GM12875 (cell line): Measurements from ENCODE around the gene APEH.

Source experiments
- H3K4me3 ChIP-seq: one replicate; pipeline ENCODE4 v1.5.1; 2011; ENCODE audit warnings: low read depth, low read length, control low read depth
- TF ChIP-seq, protein P1 (sequence below): IDR thresholded peaks from 2 replicates; pipeline ENCODE4 v1.5.1; 2011; ENCODE audit warnings: low read depth, mild to moderate bottlenecking, control low read depth, inconsistent platforms, low read length, moderate library complexity, borderline replicate concordance; ENCODE audit not compliant: insufficient read depth

Gene APEH

DNA sequence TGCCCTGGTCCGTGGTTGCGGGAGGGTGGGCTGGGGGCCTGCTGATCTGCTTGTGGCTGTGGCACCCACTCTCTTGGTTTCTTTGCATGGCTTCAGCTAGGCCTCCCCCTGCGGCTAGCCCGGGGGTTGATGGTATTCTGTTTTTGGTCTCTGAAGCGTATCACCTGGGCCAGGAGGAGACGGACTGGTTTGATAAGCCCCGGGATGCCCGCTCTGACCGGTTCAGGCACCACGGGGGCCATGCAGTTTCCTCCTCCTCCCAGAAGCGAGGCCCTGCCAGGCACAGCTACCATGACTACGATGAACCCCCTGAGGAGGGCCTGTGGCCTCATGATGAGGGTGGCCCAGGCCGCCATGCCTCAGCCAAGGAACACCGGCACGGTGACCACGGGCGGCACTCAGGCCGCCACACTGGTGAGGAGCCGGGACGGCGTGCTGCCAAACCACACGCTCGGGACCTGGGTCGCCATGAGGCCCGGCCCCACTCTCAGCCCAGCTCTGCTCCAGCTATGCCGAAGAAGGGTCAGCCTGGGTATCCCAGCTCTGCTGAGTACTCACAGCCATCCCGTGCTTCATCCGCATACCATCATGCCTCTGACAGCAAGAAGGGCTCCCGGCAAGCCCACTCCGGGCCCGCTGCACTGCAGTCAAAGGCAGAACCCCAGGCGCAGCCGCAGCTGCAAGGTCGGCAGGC is 11.3 kb upstream of the APEH start:
- no peak overlapping the region for H3K4me3 ChIP-seq
- TF ChIP-seq, protein P1, sequence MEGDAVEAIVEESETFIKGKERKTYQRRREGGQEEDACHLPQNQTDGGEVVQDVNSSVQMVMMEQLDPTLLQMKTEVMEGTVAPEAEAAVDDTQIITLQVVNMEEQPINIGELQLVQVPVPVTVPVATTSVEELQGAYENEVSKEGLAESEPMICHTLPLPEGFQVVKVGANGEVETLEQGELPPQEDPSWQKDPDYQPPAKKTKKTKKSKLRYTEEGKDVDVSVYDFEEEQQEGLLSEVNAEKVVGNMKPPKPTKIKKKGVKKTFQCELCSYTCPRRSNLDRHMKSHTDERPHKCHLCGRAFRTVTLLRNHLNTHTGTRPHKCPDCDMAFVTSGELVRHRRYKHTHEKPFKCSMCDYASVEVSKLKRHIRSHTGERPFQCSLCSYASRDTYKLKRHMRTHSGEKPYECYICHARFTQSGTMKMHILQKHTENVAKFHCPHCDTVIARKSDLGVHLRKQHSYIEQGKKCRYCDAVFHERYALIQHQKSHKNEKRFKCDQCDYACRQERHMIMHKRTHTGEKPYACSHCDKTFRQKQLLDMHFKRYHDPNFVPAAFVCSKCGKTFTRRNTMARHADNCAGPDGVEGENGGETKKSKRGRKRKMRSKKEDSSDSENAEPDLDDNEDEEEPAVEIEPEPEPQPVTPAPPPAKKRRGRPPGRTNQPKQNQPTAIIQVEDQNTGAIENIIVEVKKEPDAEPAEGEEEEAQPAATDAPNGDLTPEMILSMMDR = no peak

DNA sequence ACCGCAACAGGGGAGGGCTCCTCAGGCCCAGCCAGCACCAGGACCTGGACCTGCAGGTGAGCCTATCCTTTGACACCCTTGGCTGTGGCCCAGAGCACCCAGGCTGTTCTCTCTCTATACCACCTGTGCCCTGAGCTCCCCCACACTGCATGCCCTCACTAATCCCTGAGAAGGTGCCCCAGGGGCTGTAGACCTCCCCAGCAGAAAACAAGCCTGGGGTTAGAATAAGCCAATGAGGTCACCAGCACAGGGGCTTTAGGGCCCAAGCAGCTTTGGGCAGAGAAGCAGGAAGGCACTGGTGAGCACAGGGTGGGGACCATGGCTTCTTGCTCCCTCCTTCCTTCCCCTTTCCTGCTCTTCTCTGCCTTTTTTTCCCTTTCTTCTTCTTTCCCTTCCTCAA is 10.3 kb upstream of the APEH start:
- H3K4me3 ChIP-seq = no peak overlapping the region
- TF ChIP-seq, protein P1 = no peak

DNA sequence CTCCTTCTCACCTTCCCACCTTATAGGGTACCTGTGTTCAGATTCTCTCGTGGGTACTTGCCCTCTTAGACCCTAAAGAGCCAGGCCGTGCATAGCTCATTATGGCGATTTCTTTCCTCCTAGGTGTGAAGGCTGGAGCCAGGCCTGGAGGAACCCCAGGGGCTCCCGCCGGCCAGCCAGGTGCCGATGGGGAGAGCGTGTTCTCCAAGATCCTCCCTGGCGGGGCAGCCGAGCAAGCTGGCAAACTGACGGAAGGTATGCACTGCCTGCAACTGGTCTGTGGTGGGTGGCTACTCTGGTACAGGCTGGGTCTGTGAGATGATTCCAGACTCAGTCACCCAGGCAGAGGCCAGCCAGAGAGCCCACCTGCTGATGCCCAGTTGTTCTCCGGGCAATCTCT is 9.9 kb upstream of the APEH start:
- no peak overlapping the region for H3K4me3 ChIP-seq
- TF ChIP-seq, protein P1 = no peak

DNA sequence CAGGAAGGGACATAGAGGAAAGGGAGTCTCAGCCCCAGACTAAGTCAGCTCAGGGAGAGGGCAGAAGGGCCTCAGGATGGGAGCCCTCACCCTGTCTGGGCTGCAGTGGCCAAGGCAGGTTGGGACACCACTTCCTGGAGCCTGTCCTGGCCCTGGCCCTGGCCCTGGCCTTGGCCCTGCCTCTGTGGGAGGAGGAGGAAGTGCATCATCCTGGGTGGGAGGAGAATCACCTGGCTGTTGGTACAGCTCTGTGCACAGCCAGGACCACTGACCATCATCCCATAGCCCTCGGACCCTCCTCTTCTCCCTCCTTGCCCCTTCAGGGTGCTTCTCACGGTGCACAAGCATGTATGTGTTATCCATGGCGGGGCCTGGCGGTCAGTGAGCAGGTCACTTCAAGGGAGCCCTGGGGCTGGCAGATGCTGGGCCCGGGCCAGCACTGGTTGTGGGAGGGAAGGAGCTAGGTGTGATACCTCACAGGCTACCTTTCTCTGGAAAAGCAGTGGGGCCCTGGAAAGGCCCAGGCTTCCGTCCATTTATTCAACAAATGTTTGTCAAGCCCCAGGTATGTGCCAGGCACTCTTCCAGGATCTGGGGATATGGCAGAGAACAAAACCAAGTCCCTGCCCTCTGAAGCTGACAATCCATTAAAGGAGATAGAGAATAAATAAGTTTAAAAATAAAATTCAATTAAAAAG is 8.2 kb upstream of the APEH start:
- TF ChIP-seq, protein P1 = no peak
- H3K4me3 ChIP-seq = no peak overlapping the region

DNA sequence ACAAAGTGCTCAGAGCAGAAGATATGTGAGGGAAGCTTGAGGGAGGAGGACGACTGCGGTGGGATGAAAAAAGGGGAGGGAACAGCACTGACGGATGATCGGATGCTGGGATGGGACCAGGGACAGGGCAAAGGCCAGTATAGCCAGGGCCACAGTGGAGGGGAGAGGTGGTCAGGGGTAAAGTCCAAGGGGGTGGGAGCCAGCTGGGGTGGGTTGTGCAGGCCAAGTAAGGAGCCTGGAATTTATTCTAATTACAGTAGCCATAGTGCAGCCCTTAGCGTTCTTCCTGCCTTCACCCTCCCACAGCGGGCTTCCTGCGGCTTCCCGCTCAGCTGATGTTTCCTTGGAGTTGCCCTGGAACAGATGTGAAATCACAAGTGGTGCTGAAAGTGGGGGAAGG is 7.6 kb upstream of the APEH start:
- H3K4me3 ChIP-seq = no peak overlapping the region
- TF ChIP-seq, protein P1 = no peak

DNA sequence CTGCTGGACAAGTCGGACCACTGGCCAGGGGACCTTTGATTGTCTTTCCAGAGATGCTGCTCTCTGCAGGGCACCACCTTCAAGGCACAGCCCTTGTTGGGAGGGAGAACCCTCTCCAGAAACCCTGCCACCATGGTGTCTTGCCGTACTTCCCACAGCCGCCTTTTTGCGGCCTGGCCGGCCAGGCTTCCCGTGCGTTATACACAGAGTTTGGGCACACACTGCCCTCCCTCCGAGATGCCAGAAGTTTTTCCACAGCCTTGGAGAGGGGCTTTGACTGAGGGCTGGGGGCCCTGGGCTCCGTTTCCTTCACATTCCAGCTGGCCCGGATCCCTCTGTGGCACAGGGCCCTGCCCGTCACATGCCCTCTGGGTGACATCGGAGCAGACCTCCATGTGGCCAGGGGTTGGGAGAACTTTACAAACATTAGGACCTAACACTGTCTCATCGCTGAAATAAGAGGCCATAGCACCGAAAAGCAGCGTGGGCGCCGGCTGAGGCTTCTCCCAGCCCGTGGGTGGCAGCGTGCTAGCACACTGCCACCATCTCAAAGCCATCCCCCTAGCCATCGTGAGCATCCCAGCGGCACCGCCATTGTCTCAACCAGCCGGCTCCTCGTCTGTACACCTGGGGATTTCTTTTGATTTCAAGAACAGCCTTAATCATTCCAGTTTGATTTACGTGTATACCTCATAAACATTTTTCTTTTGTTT is 6.3 kb upstream of the APEH start:
- TF ChIP-seq, protein P1 = no peak
- H3K4me3 ChIP-seq = no peak overlapping the region
